GM18909 (cell line): ENCODE data around the gene DENND1C.
A peak's percentile ranks its signal among the peaks of the same experiment; 100 is the strongest.

ENCODE experiments used
- ATAC-seq: cut with Tn5 transposase; IDR thresholded peaks from one replicate; pipeline ENCODE4 v1.9.1; 2021; ENCODE audit warnings: mild to moderate bottlenecking; ENCODE audit not compliant: unreplicated experiment, poor library complexity

DENND1C gene

GRCh38 chr19:6480848-6481415 is 655 bp downstream of the DENND1C start:
- ATAC-seq, result no peak

DNA sequence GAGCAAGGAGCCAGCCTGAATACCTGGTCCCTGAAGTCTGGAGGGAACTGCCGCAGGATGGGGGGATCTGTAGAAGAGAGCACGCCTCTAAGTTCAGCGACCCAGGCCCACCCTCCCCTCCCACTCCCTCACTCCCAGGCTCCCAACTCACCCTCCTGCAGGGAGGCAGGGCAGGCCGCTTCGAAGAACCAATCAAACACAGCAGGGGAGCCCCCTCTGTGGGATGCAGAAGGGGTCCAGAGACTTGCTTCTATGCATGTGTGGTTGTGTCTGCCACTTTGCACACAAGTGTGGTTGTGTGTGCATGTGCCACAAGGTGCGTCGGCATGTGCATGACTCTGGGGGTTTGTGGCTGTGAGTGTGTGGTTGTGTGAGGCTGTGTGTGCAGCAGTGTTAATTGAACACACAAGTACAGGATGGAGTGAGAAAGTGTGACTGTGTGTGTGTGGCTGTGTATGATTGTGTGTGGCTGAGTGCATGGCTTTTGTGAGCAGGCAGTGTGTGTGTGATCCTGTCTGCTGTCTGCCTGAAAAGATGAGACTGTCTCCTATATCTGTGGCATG is 1.7 kb downstream of the DENND1C start:
- ATAC-seq, result no peak

DNA sequence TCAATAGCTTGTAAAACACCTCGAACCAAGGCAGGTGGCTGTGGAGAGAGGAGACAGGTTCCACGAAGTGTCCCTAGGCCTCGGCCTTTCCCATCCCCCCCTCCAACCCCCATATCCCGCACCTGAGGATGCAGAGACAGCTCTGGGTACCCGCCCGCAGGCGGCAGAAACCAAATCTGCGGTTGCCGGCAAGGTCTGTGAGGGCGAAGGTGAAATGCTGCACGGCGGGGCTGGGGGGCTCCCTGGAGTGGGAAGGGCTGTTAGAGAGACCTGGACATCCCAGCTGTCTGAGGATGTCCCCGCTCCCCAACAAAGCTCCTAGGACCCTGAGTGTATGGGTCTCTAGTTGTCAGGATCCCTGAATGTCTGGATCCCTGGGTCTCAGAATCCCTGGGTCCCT is 2.8 kb downstream of the DENND1C start:
- no peak for ATAC-seq

DNA sequence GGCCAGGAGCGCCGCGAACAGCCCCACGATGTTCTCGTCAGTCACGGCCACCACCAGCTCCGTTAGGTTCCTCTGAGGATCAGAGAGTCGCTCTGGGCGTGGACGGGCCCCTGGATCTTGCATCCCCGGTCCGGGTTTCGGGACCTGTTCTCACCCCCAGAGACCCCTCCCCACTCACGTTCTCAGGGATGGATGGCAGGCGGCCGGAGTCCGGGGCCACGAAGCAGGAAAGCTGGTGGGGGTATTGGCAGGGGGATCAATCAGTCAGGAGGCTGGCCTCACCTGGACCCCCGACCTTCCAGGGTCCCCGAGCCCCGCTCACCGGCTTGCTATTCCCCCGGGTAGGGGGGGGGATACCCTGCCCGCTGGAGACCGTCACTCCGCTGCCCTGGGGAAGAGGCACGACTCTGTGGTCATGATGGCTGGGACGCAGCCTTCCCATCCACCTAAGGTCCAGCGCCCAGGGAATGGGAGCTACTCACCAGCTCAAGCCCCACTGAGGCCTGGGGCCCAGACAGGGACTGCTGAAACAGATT is 4.6 kb downstream of the DENND1C start:
- ATAC-seq, result no peak

DNA sequence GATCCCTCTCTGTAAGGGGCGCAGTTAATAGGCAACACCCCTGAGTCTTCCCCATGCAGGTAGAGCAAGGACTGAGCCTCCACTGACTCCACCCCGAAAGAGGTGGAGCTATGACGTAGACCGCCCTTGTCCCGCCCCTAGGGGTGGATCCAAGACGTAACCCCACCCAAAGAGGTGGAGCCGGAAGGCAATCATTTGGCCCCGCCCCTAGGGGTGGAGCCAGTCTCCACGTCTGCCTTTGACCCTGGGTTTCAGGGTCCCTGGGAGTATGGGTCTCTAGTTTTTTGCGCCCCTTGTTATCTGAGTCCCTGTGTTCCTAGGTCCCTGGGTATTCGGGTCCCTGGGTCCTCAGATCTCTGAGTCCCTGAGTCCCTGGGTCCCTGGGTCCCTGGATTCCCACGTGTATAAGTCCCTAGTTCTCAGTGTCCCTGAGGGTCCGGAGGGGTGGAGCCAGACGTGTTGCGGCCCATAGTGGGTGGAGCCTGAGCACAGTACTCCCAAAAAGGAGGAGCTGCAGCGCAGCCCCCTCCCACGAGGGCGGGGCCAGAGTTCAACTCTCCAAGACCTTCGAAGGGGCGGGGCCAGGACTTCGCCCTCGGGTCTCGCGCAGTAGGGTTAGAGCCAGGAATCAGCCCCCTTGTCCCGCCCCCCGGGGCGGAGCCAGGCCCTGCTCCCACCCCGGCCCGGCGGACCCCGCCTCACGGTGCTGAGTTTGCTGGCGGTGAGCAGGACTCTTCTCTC is 5.3 kb downstream of the DENND1C start:
- no peak for ATAC-seq

GRCh38 chr19:6475321-6476108 is 6.1 kb downstream of the DENND1C start:
- ATAC-seq, result no peak

GRCh38 chr19:6473647-6474046 is 7.9 kb downstream of the DENND1C start:
- no peak for ATAC-seq

DNA sequence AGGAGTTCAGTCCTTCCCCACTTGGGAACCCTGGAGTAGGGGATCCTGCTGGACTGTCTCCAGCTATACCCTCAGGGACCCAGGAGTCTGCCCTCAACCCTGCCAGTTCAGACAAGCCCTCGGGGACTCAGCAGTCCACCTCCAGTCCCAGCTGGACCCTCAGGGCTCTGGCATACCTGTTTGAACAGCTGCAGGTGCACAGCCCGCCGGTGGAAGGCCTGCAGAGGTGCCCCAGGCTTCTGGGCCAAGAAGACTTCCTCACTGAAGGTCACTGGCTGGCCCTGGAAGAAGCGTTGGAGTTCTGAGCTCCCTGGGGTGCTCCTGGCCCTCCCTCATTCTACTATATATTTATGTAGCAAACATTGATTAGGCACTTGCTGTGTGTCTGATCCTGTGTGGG is 8.9 kb downstream of the DENND1C start:
- ATAC-seq, result no peak

DNA sequence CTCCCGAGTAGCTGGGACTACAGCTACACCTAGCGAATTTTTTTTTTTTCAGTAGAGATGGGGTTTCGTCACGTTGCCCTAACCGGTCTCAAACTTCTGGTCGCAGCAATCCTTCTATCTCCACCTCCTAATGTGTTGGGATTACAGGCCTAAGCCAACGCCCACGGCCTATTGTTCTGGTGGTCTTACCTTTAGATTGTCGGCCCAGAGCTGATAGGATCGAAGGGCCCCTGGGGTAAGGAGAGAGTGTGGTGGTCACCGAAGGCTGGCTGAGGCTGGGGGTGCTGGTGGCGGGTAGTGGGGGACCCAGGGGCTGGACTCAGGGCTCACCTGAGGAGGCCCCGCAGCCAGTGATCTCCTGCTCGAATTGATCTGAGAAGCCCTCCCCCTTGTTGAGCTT is 10.5 kb downstream of the DENND1C start:
- ATAC-seq, result no peak

DNA sequence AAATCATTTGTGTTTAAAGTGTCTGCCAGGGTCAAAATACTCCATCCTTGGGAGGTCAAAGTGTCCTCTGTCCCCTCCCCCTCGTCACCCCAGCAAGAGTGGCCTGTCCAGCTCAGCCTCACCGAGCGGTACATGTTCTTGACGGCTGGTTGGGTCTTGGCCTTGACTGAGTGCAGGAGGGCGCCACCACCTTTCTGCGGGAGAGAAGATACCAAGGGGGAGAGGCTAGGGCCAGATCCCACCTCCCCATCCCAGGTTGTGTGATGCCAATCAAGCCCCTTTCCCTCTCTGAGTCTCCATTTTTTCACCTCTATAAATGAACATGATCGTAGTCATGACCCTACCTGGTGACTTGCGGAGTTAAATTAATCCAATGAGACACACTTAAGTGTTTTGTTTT is 11.4 kb downstream of the DENND1C start:
- ATAC-seq, result no peak

DNA sequence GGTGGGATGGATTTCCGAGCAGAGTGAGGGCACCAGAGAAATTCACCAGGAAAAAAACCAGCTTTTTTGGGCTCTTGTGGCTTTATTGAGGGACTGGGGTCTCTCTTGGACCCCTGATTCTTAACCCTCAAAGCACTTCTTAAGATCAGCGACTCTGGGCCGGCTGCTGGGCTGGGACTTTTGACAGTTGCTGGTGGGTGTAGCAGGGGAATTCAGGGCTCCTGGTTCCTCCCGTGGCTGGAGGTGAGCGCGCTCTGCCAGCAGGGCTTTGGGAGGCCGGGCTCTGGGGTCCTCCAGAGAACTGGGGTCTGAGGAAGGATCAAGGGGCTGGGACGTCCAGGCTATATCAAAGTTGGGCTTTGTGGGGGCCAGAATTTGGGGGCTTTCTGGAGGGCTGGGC is 14.2 kb downstream of the DENND1C start:
- ATAC-seq, result no peak

- no peak for ATAC-seq
Observed at GRCh38 chr19:6466526-6467248, 14.9 kb downstream of the DENND1C start.

DNA sequence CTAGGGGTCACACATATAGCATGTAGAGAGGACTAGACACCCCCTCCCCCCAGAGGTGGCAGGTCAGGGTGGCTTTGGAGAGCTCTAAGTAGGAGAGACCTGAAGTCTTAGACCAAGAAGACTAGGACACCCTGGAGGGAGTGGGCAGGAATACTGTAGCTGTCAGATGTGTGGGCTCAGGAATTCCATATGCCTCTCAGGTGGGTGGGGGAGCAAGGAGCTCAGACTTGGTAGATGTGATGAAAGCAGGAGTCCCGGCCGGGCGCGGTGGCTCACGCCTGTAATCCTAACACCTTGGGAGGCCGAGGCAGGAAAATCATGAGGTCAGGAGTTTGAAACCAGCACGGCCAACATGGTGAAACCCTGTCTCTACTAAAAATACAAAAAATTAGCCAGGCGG is 15.9 kb downstream of the DENND1C start:
- ATAC-seq, result no peak

GRCh38 chr19:6465006-6465405 is 16.6 kb downstream of the DENND1C start:
- ATAC-seq, result no peak

GRCh38 chr19:6464070-6464873 is 17.3 kb downstream of the DENND1C start, which contains the start of gene CRB3:
Gene CRB3, plus strand, starts transcription at chr19:6464271. Its CDS starts 431 bp downstream, at chr19:6464702.
- no peak for ATAC-seq

DNA sequence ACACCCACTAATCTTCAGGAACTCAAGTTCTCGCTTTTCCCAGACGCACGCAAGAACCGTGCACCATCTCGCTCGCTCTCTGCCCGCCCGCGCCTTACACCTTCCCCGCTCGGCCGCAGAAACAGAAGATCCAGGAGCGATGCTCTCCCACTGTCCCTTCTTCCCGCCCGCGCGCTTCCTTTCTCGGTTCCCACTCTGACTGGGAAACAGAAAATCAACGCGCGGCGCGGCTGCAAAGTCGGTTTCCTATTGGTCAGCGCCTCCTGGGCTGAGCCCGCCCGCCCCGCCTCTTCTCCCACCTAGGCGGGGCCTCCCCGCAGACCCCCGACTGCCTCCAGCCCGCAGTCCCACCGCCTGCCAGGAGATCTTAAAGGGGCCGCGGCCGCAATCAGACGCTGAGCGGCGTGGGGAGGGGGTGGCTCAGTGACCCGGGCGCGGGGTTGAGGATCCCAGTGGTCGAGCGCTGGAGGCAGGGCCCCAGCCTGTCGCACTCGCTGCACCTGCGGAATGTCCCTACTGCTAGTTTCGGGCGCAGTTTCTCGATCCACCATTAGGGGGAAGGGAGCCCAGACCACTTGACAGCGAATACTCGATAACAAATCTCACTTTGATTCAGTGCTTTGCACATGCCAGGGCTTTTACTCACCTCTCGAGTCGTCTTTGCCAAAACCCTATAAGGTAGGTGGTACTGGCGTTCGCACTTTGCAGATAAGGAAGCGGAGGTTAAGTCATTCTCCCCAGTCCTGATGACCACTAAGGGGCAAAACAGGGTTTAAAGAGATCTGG is 21.3 kb downstream of the DENND1C start:
- peak; percentile 83 for ATAC-seq

DNA sequence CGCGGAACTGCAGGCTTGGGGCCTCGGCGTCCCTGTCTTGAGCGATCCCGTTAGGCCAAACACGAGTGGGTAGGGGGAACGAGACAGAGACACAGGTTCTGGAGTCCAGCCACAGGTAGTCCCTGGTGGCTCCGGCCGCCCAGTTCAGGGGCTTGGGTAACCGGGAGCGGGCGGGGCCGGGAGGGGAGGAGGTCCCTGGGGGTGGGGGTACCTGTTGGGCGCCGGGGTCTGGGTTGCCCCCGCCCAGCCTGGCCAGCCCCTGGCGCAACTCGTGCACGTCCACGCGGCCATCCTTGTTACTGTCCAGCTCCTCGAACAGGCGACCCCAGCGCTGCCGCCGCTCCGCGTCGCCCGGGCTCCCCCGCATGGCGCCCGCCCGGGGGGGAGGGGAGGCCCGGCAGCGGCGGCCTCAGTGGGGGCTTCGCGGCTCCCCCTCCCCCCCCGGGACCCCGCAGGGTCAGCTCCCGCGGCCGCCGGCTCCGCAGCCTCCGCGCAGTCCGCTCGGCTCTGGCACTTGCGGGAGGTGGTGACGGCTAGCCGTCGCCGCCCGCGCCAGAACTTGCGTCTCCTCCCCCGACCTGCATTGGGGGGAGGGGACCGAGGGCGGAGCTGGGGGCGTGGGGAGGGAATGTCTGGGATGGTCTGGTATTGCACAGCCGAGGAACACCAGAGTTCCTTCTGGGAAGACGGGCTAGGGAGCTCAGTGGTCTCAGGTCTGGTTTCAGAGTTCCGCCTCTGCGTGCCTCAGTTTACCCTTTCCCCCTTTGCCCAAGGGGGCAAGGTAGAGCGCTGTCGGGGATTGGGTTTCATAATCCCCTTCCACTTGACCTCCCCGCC is 22.1 kb downstream of the DENND1C start, which contains the start of gene SLC25A23:
Gene SLC25A23, minus strand, starts transcription at position 531 of the 837 bp plus-strand sequence. Its CDS starts 164 bp downstream, at position 367.
- peak; percentile 41 for ATAC-seq
